Measurements from ENCODE around the gene RNASE11.
A peak's percentile ranks its signal among the peaks of the same experiment; 100 is the strongest.
"Not testable (repeated sequence)": the region's sequence is repeated elsewhere in the genome, so short reads cannot be mapped to it uniquely, and the experiment has no call there.

The RNASE11 gene

GRCh38 chr14:20613094-20614037 lies 25.6 kb upstream of the RNASE11 start:
- DNase-seq, result peak; percentile 75

DNA sequence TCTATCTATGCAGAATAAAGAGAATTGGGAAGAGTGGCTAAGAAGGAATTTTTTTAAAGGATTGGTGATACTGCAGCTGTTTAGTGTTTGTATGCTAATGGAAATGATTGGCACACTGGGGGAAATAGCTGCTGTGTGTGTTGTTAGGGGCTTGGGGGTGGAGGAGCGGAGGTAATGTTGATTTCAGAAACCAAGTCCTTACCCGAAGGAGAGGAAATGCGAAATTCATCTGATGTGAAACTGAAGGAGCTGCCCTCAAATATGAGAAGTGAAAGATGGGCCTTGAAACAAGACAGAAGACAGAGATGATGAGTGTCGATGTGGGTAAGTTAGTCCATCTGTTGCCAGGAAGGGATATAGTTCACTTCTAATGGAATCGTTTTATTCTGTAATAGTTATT lies 24.6 kb upstream of the RNASE11 start:
- DNase-seq, result no peak

GRCh38 chr14:20611277-20611676 lies 23.5 kb upstream of the RNASE11 start:
- DNase-seq, result no peak

GRCh38 chr14:20610002-20610765 lies 22.4 kb upstream of the RNASE11 start:
- peak; percentile 50 for DNase-seq

GRCh38 chr14:20609215-20610001 lies 21.6 kb upstream of the RNASE11 start:
- peak; percentile 47 for DNase-seq

DNA sequence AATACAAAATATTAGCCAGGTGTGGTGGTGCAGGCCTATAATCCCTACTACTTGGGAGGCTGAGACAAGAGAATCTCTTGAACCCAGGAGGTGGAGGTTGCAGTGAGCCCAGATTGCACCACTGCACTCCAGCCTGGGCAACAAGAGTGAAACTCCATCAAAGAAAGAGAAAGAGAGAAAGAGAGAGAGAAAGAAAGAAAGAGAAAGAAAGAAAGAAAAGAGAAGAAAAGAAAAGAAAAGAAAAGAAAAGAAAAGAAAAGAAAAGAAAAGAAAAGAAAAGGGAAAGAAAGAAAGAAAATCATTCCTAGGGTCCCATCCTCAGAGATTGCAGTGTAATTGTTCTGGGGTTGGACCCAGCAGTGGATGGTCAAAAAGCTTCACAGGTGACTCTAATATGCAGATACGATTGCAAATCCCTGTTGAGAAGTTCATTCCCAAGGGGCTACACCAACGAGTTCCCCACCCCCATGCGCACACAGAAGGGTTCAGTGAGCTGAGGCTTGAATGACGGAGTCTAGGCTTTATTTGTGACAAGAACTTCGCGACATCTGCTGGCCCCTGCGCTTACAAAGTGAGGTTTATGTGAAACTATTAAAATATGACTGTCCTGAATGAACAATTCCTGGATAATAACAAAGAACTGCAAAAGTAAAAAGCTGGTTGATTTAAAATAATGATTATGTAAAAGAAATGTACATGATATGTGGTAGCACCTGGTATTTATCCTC lies 20.7 kb upstream of the RNASE11 start:
- no peak for DNase-seq

- no peak for DNase-seq
Measured at GRCh38 chr14:20607617-20608016, 19.8 kb upstream of the RNASE11 start.

GRCh38 chr14:20606902-20607242 lies 19.1 kb upstream of the RNASE11 start:
- DNase-seq, result no peak

GRCh38 chr14:20606190-20606901 lies 18.5 kb upstream of the RNASE11 start:
- DNase-seq, result no peak

GRCh38 chr14:20603813-20604690 lies 16.3 kb upstream of the RNASE11 start:
- no peak for DNase-seq

- no peak for DNase-seq
Measured at GRCh38 chr14:20602583-20602982, 14.8 kb upstream of the RNASE11 start.

GRCh38 chr14:20601522-20601921 lies 13.7 kb upstream of the RNASE11 start:
- DNase-seq, result no peak

DNA sequence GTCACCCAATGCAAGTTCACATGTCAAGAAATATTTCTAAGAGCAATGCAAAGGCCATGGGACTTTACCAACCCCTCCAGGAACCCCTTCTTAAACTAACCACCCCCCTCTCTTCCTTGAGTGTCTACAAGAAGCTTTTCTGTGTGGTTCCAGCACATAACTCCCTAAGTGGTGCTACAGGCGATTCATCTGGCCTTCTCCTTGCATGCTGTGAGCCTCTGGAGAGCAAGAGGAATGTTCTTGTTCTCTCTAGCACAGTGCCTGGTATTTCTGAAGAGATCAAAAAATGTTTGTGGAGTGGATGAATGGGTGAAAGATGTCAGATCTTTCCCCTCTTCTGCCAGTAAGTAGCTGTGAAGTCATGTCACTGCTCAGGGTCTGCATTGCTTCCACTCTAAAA lies 9.3 kb upstream of the RNASE11 start:
- DNase-seq, result no peak

GRCh38 chr14:20595726-20596125 lies 7.9 kb upstream of the RNASE11 start:
- DNase-seq, result not testable (repeated sequence)

GRCh38 chr14:20592574-20592973 lies 4.8 kb upstream of the RNASE11 start:
- DNase-seq, result no peak

- no peak for DNase-seq
Measured at GRCh38 chr14:20591235-20591634, 3.4 kb upstream of the RNASE11 start, which contains the start of gene RNASE12. RNASE12 (minus strand) TSS chr14:20591376; CDS start chr14:20590723, 653 bp downstream.

GRCh38 chr14:20583908-20584307 lies 3.9 kb downstream of the RNASE11 start:
- DNase-seq, result no peak

DNA sequence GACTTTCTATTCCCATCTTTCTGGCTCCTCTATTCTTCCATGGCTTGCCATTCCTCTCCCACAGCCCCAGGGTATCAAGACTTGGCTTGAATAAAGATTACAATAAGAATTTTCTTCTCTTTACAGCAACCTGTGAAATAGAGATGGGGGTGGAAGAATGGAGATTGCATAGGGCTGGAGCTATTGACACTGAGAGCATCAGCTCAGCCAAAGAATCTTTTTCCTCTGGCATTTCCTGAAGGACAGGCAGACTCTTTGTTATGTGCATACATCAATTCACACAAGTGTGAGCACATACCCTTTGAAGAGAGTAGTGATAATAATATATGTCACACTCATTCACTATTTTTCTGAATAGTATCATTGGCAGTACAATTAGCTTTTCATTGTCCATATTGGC lies 4.7 kb downstream of the RNASE11 start:
- DNase-seq, result no peak

- no peak for DNase-seq
Measured at GRCh38 chr14:20580242-20580641, 7.6 kb downstream of the RNASE11 start.

DNA sequence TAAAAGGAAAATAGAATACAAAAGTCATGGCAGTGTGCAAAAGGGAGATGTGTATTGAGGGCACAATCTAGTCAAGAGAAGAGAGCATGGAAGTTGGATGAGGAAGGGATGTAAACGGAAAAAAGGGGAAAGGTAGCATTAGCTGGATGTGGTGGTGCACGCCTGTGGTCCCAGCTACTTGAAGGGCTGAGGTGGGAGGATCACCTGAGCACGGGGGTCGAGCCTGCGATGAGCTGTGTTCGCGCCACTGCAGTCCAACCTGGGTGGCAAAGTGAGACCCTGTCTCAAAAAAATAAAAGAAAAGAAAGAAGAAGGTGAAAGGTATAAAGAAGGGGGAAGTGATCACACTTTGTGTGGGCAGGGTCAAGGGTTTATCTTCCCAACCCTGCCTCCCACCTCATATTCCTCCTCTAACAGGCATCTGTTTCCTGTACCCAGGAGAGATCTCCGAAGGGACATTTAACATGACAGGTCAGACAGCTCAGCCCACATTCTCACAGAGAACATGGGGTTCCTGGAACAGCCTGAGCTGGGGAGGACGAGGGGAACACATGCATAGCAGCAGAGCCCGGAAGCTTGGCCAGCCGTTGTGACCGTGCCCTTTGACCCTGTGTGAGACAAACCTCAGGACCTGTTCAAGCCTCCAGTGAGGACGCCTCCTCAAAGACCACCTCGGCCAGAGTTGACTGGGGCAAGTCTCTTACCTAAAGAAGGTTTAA lies 8.9 kb downstream of the RNASE11 start:
- no peak for DNase-seq

Measured in NK-92 treated with Interleukin-12 subunit alpha and Interleukin-12 subunit beta, amount 100 ng/mL, for 24 hours (cell line).